WTC11 (cell line): ENCODE measurements around the gene MYH14. TPM values are rescaled to one million over a fixed set of nuclear protein-coding genes. Genes with fewer than 3 reads are reported as not detected.
A peak's percentile ranks its signal among the peaks of the same experiment; 100 is the strongest.

Experiments
- ATAC-seq: fragments of 200-7000 bp; cut with Tn5 transposase; 2 replicates; pipeline ENCODE4 v1.10.0; 2021; ENCODE audit warnings: mild to moderate bottlenecking, moderate library complexity
- CTCF ChIA-PET: fragments of 300-600 bp; sonication (Branson Sonifier 250); formaldehyde crosslinking; loops from one replicate; lab custom pipeline; 2021; ENCODE audit warnings: antibody characterized with exemption; lab: Charles Lee
- POLR2A ChIA-PET: fragments of 350-600 bp; sonication (Branson Sonifier 250); formaldehyde crosslinking; loops from one replicate; lab custom pipeline; 2021; ENCODE audit warnings: antibody characterized with exemption; lab: Charles Lee
- DNase-seq: peaks from one replicate; pipeline ENCODE4 v3.0.0; 2021; ENCODE audit warnings: low spot score
- H3K27ac Mint-ChIP-seq: 2 replicates; pipeline ENCODE4 v1.8.0; 2021; ENCODE audit warnings: mixed read lengths
- H3K27me3 Mint-ChIP-seq: 2 replicates; pipeline ENCODE4 v1.8.0; 2021; ENCODE audit warnings: low read depth, mild to moderate bottlenecking, moderate library complexity, mixed read lengths
- H3K36me3 Mint-ChIP-seq: 2 replicates; pipeline ENCODE4 v1.8.0; 2021; ENCODE audit warnings: mixed read lengths
- H3K4me1 Mint-ChIP-seq: 2 replicates; pipeline ENCODE4 v1.8.0; 2022; ENCODE audit warnings: mixed read lengths
- H3K4me3 Mint-ChIP-seq: 2 replicates; pipeline ENCODE4 v1.8.0; 2021; ENCODE audit warnings: mild to moderate bottlenecking, moderate library complexity, mixed read lengths
- H3K9me3 Mint-ChIP-seq: 2 replicates; pipeline ENCODE4 v1.8.0; 2021; ENCODE audit warnings: mixed read lengths
- ARID4B ChIP-seq: sonication (generic); formaldehyde crosslinking; IDR thresholded peaks from 2 replicates; pipeline ENCODE4 v1.8.0; 2023; ENCODE audit warnings: missing genetic modification reagents, mild to moderate bottlenecking, borderline replicate concordance
- ATF6 ChIP-seq: sonication (generic); formaldehyde crosslinking; IDR thresholded peaks from 2 replicates; pipeline ENCODE4 v1.8.1; 2023; ENCODE audit warnings: mild to moderate bottlenecking, missing genetic modification reagents
- E2F4 ChIP-seq: sonication (generic); formaldehyde crosslinking; IDR thresholded peaks from 2 replicates; pipeline ENCODE4 v1.8.1; 2022; ENCODE audit warnings: low read depth, mild to moderate bottlenecking, moderate library complexity, missing genetic modification reagents, borderline replicate concordance
- E2F5 ChIP-seq: sonication (generic); formaldehyde crosslinking; IDR thresholded peaks from 2 replicates; pipeline ENCODE4 v1.8.1; 2022; ENCODE audit warnings: mild to moderate bottlenecking, moderate library complexity, missing genetic modification reagents
- ELF4 ChIP-seq: sonication (generic); formaldehyde crosslinking; IDR thresholded peaks from 2 replicates; pipeline ENCODE4 v1.8.1; 2022; ENCODE audit warnings: low read depth, mild to moderate bottlenecking, moderate library complexity, missing genetic modification reagents
- ESRRA ChIP-seq: sonication (generic); formaldehyde crosslinking; IDR thresholded peaks from 2 replicates; pipeline ENCODE4 v1.8.1; 2022; ENCODE audit warnings: mild to moderate bottlenecking, missing genetic modification reagents, borderline replicate concordance
- ETV6 ChIP-seq: sonication (generic); formaldehyde crosslinking; IDR thresholded peaks from 2 replicates; pipeline ENCODE4 v1.8.1; 2022; ENCODE audit warnings: mild to moderate bottlenecking, missing genetic modification reagents
- FOXJ3 ChIP-seq: sonication (generic); formaldehyde crosslinking; IDR thresholded peaks from 2 replicates; pipeline ENCODE4 v1.9.0; 2021; ENCODE audit warnings: missing genetic modification reagents, mild to moderate bottlenecking, borderline replicate concordance
- GABPB1 ChIP-seq: sonication (generic); formaldehyde crosslinking; IDR thresholded peaks from 2 replicates; pipeline ENCODE4 v1.8.1; 2023; ENCODE audit warnings: mild to moderate bottlenecking, missing genetic modification reagents
- HMGA2 ChIP-seq: fragments of 250-450 bp; sonication (Bioruptor Pico); IDR thresholded peaks from 2 replicates; pipeline ENCODE4 v1.4.0; 2021; ENCODE audit warnings: mild to moderate bottlenecking, moderate library complexity
- JUN ChIP-seq: sonication (generic); formaldehyde crosslinking; IDR thresholded peaks from 2 replicates; pipeline ENCODE4 v1.8.0; 2023; ENCODE audit warnings: mild to moderate bottlenecking, missing genetic modification reagents
- MLX ChIP-seq: sonication (generic); formaldehyde crosslinking; IDR thresholded peaks from 2 replicates; pipeline ENCODE4 v1.8.1; 2023; ENCODE audit warnings: mild to moderate bottlenecking, missing genetic modification reagents, moderate library complexity
- NFATC4 ChIP-seq: fragments of 250-450 bp; sonication (Bioruptor Pico); IDR thresholded peaks from 2 replicates; pipeline ENCODE4 v1.9.0; 2021; ENCODE audit warnings: mild to moderate bottlenecking
- NFE2L1 ChIP-seq: sonication (generic); formaldehyde crosslinking; IDR thresholded peaks from 2 replicates; pipeline ENCODE4 v1.8.1; 2023; ENCODE audit warnings: missing genetic modification reagents
- NFYB ChIP-seq: sonication (generic); formaldehyde crosslinking; conservative IDR thresholded peaks from 2 replicates; pipeline ENCODE4 v1.8.0; 2022; ENCODE audit warnings: low read depth, missing genetic modification reagents
- SP1 ChIP-seq: sonication (generic); formaldehyde crosslinking; conservative IDR thresholded peaks from 2 replicates; pipeline ENCODE4 v1.8.1; 2022; ENCODE audit warnings: missing genetic modification reagents
- TEAD4 ChIP-seq: sonication (generic); formaldehyde crosslinking; IDR thresholded peaks from 2 replicates; pipeline ENCODE4 v1.8.0; 2022; ENCODE audit warnings: mild to moderate bottlenecking, missing genetic modification reagents
- ZNF219 ChIP-seq: sonication (generic); formaldehyde crosslinking; IDR thresholded peaks from 2 replicates; pipeline ENCODE4 v1.8.0; 2023; ENCODE audit warnings: missing genetic modification reagents, mild to moderate bottlenecking, borderline replicate concordance
- ZNF263 ChIP-seq: sonication (generic); formaldehyde crosslinking; IDR thresholded peaks from 2 replicates; pipeline ENCODE4 v1.8.1; 2022; ENCODE audit warnings: low read depth, mild to moderate bottlenecking, moderate library complexity, missing genetic modification reagents
- ZNF423 ChIP-seq: fragments of 250-450 bp; sonication (Bioruptor Pico); IDR thresholded peaks from 2 replicates; pipeline ENCODE4 v2.1.2; 2022; ENCODE audit warnings: mild to moderate bottlenecking, moderate library complexity
- ZNF532 ChIP-seq: fragments of 250-450 bp; sonication (Bioruptor Pico); IDR thresholded peaks from 2 replicates; pipeline ENCODE4 v1.9.0; 2021; ENCODE audit warnings: mild to moderate bottlenecking, borderline replicate concordance
- ZSCAN18 ChIP-seq: fragments of 250-450 bp; sonication (Bioruptor Pico); IDR thresholded peaks from 2 replicates; pipeline ENCODE4 v2.1.2; 2022; ENCODE audit warnings: mild to moderate bottlenecking, moderate library complexity
- total RNA-seq: library from RNA; stranded (reverse); gene quantifications from 3 replicates; pipeline ENCODE4 v1.2.3, GENCODE V29; 2021

Gene MYH14
- total RNA-seq, 1 experiment from 2014 or later, result 25.8 TPM

- H3K27ac Mint-ChIP-seq, result peak overlapping the region; percentile 98
- POLR2A ChIA-PET, result interaction anchor here (0.6 to 2.0 kb wide), 11 partner anchors 10 to 168 kb away, joined by 3 to 21 read pairs (median 8); partner anchors contain the start of genes KCNC3, MYH14 and POLD1
- 0 out of 2 replicates have a peak, but pooled peaks have one; percentile 16 for TF ChIP-seq ETV6 (CRISPR knock-in tag)
- no peak for TF ChIP-seq TEAD4
- no peak for TF ChIP-seq ZNF219
- TF ChIP-seq ESRRA (CRISPR knock-in tag), result no peak
- TF ChIP-seq NFYB (CRISPR knock-in tag), result no peak
- TF ChIP-seq FOXJ3 (CRISPR knock-in tag), result no peak
- peak; percentile 100 for TF ChIP-seq ZNF263 (CRISPR knock-in tag)
- no peak for TF ChIP-seq E2F4 (CRISPR knock-in tag)
- no peak for TF ChIP-seq ARID4B (CRISPR knock-in tag)
- no peak for TF ChIP-seq HMGA2 (CRISPR knock-in tag)
- TF ChIP-seq ZNF423, result peak; percentile 80
- no peak for TF ChIP-seq MLX (CRISPR knock-in tag)
- TF ChIP-seq NFE2L1 (CRISPR knock-in tag), result no peak
- TF ChIP-seq NFATC4 (CRISPR knock-in tag), result no peak
- TF ChIP-seq JUN (CRISPR knock-in tag), result no peak
- no peak for TF ChIP-seq ZSCAN18
- peak; percentile 25; the same call in 1 of the 2 replicates for TF ChIP-seq SP1
- TF ChIP-seq GABPB1 (CRISPR knock-in tag), result no peak
- no peak for TF ChIP-seq ZNF532 (CRISPR knock-in tag)
- TF ChIP-seq ATF6, result no peak
- peak; percentile 50; the same call in 1 of the 2 replicates for TF ChIP-seq ELF4 (CRISPR knock-in tag)
- no peak for TF ChIP-seq E2F5 (CRISPR knock-in tag)
Measured at GRCh38 chr19:50315773-50316448, 112.5 kb downstream of the MYH14 start.

More at GRCh38 chr19:50315773-50316448, 112.5 kb downstream of the MYH14 start:
- peak overlapping the region; percentile 82 for H3K4me3 Mint-ChIP-seq
- DNase-seq (peak; percentile 75), ATAC-seq (peak; percentile 24)
- no peaks in the 10 kb centered on the region; the same call in 1 of the 2 replicates for H3K36me3 Mint-ChIP-seq
- no peaks in the 10 kb centered on the region for H3K9me3 Mint-ChIP-seq
- peaks cover 30% of the 10 kb centered on the region for H3K4me1 Mint-ChIP-seq
- H3K27me3 Mint-ChIP-seq, result peaks cover 6% of the 10 kb centered on the region
- CTCF ChIA-PET, result interaction anchor here (0.6 to 3.5 kb wide), 22 partner anchors 9 to 453 kb away, joined by 3 to 58 read pairs (median 6); partner anchors contain the start of genes KCNC3 and NR1H2
